GM21447 (cell line): ENCODE measurements around the gene SMPX.

ENCODE experiments used
- ATAC-seq: cut with Tn5 transposase; IDR thresholded peaks from one replicate; pipeline ENCODE4 v1.9.1; 2021; ENCODE audit not compliant: unreplicated experiment

The SMPX gene

DNA sequence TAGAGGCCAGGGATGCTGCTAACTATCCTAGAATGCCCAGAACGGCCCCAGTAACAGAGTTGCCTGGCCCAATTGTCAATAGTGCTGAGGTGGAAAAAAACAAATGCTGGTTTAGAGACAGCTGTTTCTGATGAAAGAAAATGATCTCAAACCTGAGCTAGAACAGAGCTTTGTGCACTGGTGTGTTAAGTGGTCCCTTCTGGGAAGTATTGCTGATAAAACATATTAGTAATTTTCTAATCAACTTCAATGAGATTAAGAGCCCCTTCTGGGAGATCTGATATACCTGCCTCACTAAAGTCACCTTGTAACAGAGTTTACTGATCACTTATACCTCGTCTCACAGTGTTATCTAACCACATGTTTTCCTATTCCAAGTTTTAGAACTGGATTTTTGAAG, 42.1 kb downstream of the SMPX start:
- ATAC-seq: no peak

DNA sequence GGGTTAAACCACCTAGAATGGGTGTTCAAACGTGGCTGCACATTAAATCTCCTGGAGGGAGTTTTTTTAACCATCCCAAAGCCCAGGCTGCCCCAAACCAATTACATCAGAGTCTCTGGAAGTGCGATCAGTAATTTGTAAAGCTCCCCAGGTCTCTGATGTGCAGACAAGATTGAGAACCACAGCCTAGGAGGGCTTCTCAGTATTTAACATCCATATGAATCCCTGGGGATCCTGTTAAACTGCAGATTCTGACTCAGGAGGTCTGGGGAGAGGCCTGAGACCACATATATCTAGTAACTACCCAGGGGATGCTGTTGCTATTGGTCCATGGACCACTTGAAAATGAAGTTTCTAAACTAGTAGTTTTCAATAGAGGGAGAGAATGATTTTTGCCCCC, 42.6 kb downstream of the SMPX start:
- ATAC-seq: no peak

DNA sequence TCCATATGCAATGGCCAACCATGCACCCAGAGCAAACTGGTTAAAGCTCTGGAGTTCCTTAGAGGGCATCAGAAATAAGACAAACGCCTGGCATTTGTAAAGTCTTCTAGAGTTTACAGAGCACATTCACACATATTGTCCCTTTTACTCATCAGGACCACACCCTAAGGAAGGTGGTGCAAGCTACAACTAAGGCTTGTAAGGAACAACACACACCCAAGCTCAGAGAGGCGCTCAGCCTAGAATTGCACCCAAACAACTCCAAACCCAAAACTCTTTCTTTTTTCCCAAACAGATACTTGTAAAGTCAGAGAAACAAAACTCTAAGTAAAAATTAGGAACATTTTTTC, 46.1 kb downstream of the SMPX start:
- no peak for ATAC-seq

DNA sequence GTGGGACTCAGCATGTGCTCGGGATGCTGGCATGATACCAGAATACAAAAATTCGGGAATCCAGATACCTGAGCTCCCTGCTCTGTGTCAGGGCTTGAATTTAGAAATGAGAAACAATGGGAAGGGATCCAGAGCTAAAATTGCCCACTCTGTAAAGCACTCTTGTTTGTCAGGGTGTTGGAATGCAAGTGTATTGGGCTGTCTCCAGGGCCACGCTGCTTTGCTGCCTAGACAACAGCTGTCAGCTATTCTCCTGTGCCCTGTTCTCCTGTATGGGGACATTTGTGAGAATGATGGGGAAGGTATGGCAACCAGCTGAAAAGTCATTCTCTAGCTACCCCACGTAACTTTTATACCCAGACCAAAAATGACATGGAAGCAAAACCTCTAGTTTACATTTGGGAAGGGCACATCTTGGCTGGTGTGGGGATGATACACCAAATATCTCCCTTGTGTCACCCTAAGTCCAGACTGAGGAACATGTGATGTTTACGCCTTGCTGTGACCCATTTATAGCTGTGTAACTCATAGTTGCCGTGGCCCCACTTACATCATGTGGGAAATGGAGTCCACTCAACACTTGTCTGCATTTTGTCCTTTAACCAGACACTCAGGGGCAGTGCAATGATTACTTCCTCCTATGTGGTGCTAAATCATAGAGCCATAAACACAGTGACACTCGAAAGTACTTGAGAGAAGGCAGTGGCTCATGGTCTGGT, 46.6 kb downstream of the SMPX start:
- no peak for ATAC-seq

DNA sequence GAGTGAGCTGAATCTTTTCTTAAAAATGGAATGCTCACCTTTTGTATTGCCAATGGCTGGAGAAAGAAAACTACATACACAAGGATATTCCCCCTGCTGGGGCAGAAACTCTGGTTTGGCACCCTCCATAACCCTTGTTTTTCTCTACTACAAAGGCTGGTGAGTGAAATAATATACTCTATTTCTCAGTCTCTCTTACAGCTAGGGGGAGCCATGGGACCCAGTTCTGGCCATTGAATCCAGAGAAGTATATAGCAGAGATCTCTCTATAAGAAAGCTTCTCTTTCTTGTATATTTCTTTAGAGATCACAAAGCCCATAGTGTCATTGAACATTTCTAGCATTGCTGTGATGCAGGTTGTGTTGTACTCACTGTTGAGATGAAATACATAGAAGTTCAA, 49.8 kb downstream of the SMPX start:
- ATAC-seq: no peak

DNA sequence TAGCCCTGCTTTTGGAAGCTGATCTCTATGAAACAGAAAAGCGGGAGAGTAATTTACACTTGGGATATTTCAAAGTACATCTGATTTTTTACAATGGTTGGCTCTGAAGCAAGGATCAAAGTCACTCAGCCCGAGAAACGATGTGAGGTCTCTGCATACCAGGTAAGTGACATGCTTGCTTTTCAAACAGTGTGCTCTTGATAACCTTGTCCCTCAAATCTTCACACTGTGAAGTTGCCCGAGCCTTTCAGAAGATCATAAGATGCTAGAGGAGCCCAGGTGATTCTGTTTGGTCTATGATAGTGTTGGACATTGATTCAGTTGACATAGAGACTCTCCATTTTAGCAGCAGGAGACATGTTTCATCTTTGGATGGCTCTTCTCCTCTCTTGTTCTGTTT, 52.7 kb downstream of the SMPX start:
- ATAC-seq: no peak

DNA sequence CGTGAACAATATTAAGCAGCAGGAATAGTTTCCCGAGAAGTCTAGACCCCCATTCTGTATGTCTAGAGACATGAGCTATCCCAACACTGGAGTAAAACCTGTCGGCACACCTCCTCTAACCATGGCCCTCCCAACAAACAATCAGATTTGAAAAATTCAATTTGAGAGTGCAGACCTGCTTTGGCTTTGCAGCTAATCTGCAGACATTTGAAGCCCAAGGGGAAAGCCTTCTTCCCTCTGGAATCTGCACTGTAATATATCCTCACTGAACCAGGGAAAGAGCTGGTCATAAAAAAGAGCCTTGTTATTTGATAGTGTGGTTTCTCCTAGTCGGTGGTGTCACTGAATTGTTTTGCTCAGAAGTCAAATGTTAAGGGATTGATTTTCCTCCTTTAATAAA, 55.2 kb downstream of the SMPX start:
- ATAC-seq: no peak

DNA sequence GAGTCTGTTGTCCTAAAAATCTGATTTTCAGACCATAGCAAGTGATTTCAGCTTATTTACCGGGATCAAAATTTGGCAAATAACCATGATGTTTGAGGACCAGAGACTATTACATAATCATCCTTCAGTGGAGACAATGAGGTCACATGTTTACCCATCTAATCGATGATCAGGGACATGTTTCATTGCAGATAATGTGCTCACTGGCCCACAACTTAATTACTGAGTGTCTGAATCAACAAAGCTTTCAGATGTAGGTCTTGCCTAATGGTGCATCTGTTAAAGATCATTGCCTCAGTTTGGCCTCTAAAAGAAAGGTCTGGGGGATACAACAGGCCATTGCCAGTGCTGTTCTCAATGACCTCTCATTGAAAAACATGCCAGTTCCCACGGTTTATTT, 56.9 kb downstream of the SMPX start:
- ATAC-seq: no peak

DNA sequence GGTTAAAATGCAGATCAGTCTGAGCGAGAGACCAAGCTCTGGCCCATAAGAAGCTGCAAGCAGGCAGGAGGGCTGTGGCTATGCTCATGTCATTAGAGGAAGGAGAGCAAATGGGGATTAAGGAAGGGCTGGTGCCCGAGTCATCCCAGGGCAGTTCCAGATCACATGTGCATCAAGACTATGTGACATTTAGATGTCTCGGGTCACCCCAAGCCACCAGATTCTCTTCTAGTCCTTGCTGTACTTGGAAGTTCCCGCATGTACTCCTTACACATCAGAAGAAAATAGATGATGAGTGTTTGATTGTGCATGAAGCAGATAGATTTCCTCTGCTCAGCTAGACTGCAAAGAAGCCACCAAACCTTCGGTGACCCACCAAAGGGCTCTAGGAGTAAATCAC, 57.6 kb downstream of the SMPX start:
- ATAC-seq: no peak

DNA sequence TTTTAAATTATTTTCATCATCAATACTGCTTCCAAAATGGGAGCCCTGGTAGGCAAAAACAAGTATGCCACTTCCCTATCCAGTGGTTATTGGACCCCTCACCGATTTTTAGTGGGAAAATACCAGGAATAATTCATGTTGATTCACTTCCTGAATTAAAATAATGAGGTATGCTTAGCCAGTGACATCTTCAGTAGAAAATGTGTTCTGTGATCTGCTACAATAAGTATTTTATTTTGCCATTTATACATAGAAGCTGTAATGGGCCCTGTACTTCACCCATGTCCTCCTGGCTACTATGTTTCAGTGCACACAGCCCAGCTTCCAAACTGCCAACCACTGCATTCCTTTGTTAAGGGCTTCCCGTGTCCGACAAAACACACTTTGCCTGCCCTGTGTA, 58.8 kb downstream of the SMPX start:
- no peak for ATAC-seq

DNA sequence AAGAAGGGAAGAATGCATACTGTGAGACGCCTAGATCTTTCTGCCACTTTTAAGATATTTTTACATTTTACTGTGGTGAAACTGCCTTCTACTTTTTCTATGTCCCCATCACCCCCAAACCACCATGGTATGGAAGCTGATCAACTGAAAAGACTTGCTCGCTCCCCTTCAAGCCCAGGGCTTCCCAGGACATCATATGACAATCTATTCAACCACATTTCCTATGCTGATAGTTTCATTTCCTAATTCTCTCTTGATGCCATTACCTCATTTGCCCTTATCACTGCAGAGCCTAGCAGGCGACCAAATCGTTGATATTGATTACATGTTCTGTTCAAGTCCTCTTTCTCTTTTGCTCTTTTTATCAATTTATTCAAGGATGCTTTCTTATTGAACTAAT, 59.6 kb downstream of the SMPX start:
- ATAC-seq: no peak

DNA sequence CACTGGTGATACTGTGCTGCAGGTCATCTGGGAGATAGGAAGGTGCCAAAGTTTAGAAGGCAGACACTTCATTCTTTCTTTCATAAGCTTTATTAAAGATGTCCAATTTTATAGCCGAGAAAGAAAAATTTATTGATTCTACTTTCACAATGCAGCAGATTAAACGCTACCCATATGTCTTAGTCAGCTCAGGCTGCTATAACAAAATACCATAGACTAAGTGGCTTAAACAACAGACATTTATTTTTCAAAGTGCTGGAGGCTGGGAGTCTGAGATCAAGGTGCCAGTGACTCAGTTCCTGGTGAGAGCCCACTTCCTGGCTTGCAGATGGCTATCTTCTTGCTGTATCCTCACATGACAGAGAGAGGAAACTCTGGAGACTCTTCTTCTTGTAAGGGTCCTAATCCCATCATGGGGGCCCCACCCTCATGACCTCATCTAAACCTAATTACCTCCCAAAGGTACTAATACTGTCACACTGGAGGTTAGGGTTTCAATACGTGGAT, 66.4 kb downstream of the SMPX start:
- no peak for ATAC-seq

DNA sequence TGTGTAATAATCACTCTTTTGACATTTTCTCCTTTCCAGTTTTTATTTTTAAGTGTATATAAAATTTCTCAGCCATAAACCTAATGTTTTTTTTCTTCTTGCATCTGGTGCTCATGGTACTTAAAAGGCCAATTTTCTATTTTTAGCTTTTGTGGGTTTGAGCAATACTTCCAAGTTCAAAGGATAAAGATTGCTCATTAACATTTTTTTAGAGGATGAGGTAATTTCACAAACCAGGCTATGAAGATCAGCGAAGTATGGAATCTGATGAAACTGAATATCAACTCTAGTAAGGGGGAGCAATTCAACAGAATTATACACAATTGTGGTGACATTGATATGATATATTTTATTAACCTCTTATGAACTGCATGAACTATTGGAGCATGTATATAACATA, 74.0 kb downstream of the SMPX start:
- no peak for ATAC-seq

DNA sequence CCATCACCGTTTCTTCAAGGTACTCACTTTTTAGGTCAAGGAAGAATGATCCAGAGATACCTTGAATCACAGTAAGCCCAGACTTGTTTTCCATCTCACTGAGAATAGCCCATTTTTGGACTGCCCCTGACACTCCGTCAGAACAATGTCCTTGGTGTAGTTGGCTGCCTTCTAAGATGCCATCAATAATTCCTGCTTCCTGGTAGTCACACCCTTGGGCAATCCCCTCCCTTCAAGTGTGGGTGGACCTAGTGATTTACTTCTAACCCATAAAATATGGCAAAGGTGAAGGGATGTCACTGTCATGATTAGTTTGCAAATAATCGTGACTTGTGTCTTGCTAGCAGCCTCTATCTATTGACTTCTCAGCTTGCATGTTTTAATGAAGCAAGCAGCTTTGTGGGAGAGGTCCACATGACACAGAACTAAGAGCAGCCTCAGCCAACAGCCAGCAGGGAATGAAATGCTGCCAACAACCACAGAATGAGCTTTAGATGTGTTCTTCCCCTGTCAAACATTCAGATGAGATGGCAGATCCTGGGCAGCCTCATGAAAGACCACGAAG, 79.8 kb downstream of the SMPX start:
- no peak for ATAC-seq

DNA sequence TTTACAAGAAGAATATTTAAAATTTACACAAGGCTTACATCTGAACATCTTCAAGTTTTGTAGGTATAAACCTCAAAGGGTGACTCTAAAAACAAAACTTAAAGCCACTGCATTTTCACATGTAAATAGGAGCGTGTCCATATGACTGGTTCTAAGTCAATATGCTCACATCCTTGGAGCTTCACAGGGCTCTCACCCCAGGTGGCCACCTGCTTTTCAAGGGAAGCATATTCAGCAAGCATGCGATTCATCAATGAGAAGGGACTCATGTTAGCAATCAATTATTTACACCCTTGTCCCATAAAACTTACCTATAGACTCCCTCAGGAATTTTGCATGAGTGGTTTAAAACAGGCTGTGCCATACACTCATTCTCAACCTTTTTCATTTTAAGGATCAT, 82.0 kb downstream of the SMPX start:
- no peak for ATAC-seq

DNA sequence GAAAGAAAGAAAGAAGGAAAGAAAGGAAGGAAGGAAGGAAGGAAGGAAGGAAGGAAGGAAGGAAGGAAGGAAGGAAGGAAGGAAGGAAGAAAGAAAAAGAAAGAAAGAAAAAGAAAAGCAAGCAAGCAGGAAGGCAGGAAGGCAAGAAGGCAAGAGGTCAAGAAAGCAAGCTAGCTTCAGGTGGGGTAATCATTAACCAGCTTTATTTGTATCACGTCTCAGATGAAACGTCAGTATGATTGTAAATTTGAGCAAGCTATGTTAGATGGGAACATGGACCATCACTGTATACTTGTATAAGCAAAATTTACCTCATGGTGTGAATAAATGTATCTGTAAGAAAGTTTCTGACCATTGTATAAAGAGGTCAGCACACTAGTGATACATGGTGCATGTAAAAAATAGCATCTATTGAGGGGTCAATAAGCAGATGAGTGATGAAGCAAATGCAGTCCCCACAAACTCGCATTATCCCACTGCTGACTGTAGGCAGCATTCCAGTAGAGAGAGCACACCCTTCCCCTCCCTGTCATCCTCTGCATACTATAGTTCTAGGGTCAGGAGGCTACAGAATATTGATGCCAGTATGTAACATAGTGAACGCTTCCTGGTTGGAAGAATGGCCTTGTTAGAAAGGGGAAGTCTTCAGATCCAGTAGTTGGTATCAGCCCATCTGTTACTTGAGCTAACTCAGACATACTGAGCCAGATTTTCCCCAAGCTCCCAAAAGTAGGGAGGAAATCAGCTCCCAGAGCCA, 83.3 kb downstream of the SMPX start:
- ATAC-seq: no peak

DNA sequence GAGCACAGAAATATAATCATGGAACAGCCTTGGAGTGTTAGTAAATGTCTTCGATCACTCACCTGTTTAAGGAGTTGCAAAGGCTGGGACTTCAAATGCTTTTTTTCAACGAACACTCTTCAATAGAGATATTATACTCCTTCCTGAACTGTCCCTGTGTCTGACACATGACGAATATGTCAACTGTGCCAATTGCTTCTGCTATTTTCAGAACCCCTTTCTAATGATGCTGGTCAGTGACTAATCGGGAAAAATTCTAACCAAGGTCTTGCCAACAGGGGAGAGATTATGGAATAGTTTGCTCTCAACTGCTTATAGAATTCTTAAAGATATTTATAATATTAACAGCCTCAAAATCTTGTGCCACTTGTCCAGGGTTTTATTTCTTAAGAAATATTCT, 91.2 kb downstream of the SMPX start:
- ATAC-seq: no peak

DNA sequence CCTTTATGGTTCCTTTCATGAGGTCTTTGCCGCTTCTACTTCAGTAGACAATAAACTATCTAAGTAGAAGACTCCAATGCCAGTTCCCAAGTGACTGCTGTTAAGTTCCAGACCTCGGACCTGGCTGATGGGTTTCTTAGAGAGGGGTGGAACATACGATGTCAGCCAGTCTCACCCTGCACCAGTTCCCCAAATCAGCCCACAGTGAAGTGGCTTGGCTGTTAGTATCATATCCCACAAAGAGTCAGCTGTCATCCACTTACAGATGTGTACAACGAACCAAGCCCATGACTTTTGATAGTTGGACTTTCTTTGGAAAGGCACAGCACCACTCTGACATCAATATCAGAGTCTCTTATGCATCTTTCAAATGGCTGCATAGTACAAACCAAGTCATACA, 91.7 kb downstream of the SMPX start:
- no peak for ATAC-seq

DNA sequence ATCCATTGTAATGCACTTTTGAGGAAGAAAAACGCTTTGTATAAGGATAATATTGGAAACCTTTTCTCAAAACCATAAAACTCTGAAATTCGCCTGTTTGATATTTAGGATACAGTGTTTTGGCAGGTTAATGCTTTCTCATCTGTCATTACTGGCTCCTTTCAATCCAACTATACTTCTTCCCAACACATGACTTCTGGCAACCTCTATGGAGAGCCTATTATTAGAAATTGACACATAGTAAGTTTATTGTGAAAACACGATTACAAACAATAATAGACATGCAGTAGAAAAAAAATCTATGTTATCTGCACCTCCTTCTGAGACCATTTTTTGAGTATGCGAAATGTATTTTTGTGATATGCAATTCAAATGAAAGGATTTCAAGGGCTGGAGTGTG, 95.2 kb downstream of the SMPX start:
- ATAC-seq: no peak

DNA sequence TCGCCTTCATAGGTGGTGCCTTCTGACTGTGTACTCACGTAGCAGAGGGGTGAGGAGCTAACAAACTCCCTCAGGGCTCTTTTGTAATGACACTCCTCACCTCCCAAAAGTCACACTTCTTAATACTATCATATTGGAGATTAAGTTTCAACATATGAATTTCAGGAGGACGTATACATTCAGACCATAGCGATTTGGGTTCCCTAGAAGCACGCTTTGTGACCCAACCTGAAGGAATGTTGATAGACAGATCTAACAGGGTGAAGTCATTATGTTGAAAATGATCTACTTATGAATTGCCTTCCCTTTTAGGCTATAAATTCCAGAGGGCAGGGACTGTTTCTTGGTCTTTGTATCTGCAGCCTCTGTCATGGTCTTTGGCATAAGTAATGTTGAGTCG, 96.6 kb downstream of the SMPX start:
- ATAC-seq: no peak

DNA sequence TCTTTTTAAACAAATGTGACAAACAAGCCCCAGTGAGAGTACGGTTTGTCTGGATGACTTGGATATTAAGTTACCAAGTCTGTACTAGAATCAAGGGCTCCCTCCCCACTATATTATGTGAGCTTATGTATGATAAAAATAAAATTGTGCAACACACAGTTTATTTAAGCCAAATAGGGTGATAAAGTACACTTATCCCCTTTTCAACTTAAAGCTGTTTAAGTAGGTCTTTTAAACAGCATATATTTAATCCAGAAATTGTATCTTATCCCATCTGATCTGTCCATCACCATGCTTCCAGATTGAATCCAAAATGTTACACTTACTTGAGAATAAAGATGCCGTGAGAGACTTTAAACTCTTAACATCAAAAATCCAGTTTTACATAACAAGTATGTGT, 97.8 kb downstream of the SMPX start:
- ATAC-seq: no peak

DNA sequence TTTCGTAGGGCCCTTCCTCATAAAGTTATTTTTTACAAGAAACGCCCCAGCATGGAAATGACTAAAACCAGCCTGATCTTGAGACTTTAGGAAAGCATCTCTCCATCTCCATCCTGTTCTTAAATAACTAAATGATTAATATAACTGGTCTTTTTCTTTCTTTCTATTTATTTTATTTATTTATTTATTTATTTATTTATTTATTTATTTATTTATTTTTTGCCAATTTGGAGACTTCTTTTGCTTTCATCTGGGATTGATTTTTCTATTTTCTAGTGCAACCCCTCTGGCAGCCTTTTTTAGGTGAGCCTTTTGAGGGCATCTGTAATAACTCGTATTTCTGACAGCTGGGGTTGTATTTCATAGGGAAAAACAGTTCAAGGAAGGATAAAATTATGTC, 98.6 kb downstream of the SMPX start:
- ATAC-seq: no peak
